ENCODE measurements around the gene MITF. TPM values are rescaled to one million over a fixed set of nuclear protein-coding genes. Genes with fewer than 3 reads are reported as not detected.

Gene MITF
- polyA plus RNA-seq, 3 donors, result 35.5 to 48.6 (median 43.6) TPM

GRCh38 chr3:70010346-70010745, 271.1 kb downstream of the MITF start:
- no peak for DNase-seq (ENCODE audit: extremely low read depth in 1 of 11, low read depth in 9 of 11, low spot score in 4 of 11)

- DNase-seq (ENCODE audit: extremely low read depth in 1 of 11, low read depth in 9 of 11, low spot score in 4 of 11), result no peak
These were observed 272.3 kb downstream of the MITF start for GRCh38 chr3:70011582-70011981.
